ENCODE measurements around the gene ATP6V1C2.

- TF ChIP-seq POLR2A (IDR thresholded peaks at IDR 0.05; ENCODE audit: low read length) (no peak), GATA1 (IDR thresholded peaks at IDR 0.05; ENCODE audit: low read depth, low read length) (no peak)
Observed at GRCh38 chr2:10828346-10828745, 106.9 kb downstream of the ATP6V1C2 start.
